ENCODE measurements around the gene RASA4B. TPM values are rescaled to one million over a fixed set of nuclear protein-coding genes. Genes with fewer than 3 reads are reported as not detected.

RASA4B gene
- total RNA-seq, 3 donors from 2014 or later (not counting 1 experiment from before 2014, with no cell fraction given) = 2.4 to 14.3 (median 12.3) TPM

DNA sequence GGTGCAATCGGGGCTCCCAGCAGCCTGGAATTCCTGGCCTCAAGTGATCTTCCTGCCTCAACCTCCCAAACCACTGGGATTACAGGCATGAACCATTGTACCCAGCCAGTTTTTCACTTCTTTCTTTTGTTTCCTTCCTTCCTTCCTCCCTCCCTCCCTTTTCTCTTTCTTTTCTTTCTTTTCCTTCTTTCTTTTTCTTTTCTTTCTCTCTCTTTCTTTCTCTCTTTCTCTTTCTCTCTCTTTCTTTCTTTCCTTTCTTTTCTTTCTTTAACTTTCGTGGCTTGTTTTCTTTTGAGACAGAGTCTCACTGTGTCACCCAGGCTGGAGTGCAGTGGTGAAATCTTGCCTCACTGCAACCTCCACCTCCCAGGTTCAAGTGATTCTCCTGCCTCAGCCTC lies 71.9 kb downstream of the RASA4B start:
- peak overlapping the region; percentile 40 for H3K4me3 Mint-ChIP-seq
- peaks cover 8 to 30% of the 10 kb centered on the region in 2 donors for H3K4me1 Mint-ChIP-seq
- ATAC-seq = no peak
- no peak overlapping the region for H3K27ac ChIP-seq (ENCODE audit: low read length)
- intact Hi-C loops (cut with micrococcal nuclease) = no loop called here
- H3K27me3 Mint-ChIP-seq (ENCODE audit: low read depth in 2 of 2) = no peaks in the 10 kb centered on the region
- no peak overlapping the region for H3K4me3 ChIP-seq (ENCODE audit: low read length)
- no peaks in the 10 kb centered on the region for H3K9me3 Mint-ChIP-seq
- peak overlapping the region; percentile 37 to 55 for H3K27ac Mint-ChIP-seq
- TF ChIP-seq, protein P1, sequence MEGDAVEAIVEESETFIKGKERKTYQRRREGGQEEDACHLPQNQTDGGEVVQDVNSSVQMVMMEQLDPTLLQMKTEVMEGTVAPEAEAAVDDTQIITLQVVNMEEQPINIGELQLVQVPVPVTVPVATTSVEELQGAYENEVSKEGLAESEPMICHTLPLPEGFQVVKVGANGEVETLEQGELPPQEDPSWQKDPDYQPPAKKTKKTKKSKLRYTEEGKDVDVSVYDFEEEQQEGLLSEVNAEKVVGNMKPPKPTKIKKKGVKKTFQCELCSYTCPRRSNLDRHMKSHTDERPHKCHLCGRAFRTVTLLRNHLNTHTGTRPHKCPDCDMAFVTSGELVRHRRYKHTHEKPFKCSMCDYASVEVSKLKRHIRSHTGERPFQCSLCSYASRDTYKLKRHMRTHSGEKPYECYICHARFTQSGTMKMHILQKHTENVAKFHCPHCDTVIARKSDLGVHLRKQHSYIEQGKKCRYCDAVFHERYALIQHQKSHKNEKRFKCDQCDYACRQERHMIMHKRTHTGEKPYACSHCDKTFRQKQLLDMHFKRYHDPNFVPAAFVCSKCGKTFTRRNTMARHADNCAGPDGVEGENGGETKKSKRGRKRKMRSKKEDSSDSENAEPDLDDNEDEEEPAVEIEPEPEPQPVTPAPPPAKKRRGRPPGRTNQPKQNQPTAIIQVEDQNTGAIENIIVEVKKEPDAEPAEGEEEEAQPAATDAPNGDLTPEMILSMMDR (IDR thresholded peaks at IDR 0.05) = no peak
- no peaks in the 10 kb centered on the region for H3K27me3 ChIP-seq (ENCODE audit: control insufficient read depth, insufficient read depth, low read length)
- no peaks in the 10 kb centered on the region for H3K36me3 Mint-ChIP-seq
- DNase-seq = no peak
- no peaks in the 10 kb centered on the region for H3K9me3 ChIP-seq (ENCODE audit: control insufficient read depth, insufficient read depth, low read length)
- peaks cover 29% of the 10 kb centered on the region for H3K4me1 ChIP-seq (ENCODE audit: control insufficient read depth, insufficient read depth, low read length)
- H3K36me3 ChIP-seq (ENCODE audit: control insufficient read depth, insufficient read depth, low read length) = peaks cover 17% of the 10 kb centered on the region
- 83% methylated on average over 2 of the region's 2 CpGs for WGBS (ENCODE audit: insufficient coverage)

GRCh38 chr7:102444961-102445673 lies 72.5 kb downstream of the RASA4B start:
- Histone ChIP-seq H3K4me1 (ENCODE audit: control insufficient read depth, insufficient read depth, low read length) (peaks cover 29% of the 10 kb centered on the region), H3K27ac (ENCODE audit: low read length) (no peak overlapping the region), H3K36me3 (ENCODE audit: control insufficient read depth, insufficient read depth, low read length) (peaks cover 21% of the 10 kb centered on the region), H3K4me3 (ENCODE audit: low read length) (no peak overlapping the region), H3K9me3 (ENCODE audit: control insufficient read depth, insufficient read depth, low read length) (no peaks in the 10 kb centered on the region), H3K27me3 (ENCODE audit: control insufficient read depth, insufficient read depth, low read length) (no peaks in the 10 kb centered on the region)
- intact Hi-C loops (cut with micrococcal nuclease) = no loop called here
- Mint-ChIP-seq H3K36me3 (no peaks in the 10 kb centered on the region), H3K27me3 (ENCODE audit: low read depth in 2 of 2) (no peaks in the 10 kb centered on the region), H3K4me3 (peak overlapping the region; percentile 40), H3K9me3 (no peaks in the 10 kb centered on the region), H3K27ac (peak overlapping the region; percentile 37 to 55), H3K4me1 (peaks cover 8 to 26% of the 10 kb centered on the region in 2 donors)
- 86% methylated on average over 17 of the region's 17 CpGs for WGBS (ENCODE audit: insufficient coverage)
- ATAC-seq = no peak
- TF ChIP-seq, protein P1 (IDR thresholded peaks at IDR 0.05) = no peak
- no peak for DNase-seq

DNA sequence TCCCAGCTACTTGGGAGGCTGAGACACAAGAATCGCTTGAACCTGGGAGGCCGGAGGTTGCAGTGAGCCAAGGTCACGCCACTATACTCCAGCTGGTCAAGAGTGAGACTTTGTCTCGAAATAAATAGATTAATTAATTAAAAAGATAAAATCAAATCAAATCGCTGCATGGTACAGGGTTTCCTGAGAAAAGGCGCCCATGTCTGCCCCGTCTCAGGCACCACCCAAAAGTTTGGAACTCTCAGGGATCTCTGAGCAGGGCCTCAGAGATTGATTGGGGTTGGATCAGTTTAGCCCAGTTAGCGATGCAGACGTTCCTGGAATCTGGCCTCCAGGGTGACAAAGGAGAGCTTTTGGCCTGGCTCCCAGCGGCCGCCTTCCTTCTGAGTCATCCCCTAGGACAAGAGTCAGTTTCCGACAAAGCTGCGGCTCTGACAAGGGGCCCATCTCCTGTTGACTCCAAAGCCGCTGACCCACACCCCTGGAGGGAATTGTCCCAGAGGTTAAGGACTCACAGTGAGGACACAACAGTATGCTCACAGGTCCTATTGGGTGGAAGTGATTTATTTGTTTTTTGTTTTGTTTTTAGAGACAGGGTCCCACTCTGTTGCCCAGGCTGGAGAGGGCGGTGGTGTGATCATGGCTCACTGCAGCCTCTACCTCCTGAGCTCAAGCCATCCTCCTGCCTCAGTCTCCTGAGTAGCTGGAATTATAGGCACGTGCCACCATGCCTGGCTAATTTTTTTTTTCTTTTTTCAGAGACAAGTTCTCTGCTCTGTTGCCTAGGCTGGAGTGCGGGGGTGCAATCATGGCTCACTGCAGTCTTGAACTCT lies 77.4 kb downstream of the RASA4B start:
- Histone ChIP-seq H3K4me1 (ENCODE audit: control insufficient read depth, insufficient read depth, low read length) (peaks cover 38% of the 10 kb centered on the region), H3K36me3 (ENCODE audit: control insufficient read depth, insufficient read depth, low read length) (peaks cover 27% of the 10 kb centered on the region), H3K4me3 (ENCODE audit: low read length) (no peak overlapping the region), H3K9me3 (ENCODE audit: control insufficient read depth, insufficient read depth, low read length) (no peaks in the 10 kb centered on the region), H3K27ac (ENCODE audit: low read length) (no peak overlapping the region), H3K27me3 (ENCODE audit: control insufficient read depth, insufficient read depth, low read length) (no peaks in the 10 kb centered on the region)
- Mint-ChIP-seq H3K36me3 (no peaks in the 10 kb centered on the region), H3K4me3 (no peak overlapping the region), H3K9me3 (no peaks in the 10 kb centered on the region), H3K27me3 (ENCODE audit: low read depth in 2 of 2) (no peaks in the 10 kb centered on the region), H3K4me1 (peaks cover 15 to 31% of the 10 kb centered on the region in 2 donors), H3K27ac (no peak overlapping the region)
- 95% methylated on average over 16 of the region's 17 CpGs for WGBS (ENCODE audit: insufficient coverage)
- intact Hi-C loops (cut with micrococcal nuclease) = no loop called here
- no peak for ATAC-seq
- TF ChIP-seq, protein P1 (IDR thresholded peaks at IDR 0.05) = no peak
- DNase-seq = no peak
